Fibroblast of skin of right quadriceps (primary cell): ENCODE measurements around the gene OR2A25.

Experiments
- DNase-seq: peaks from one replicate; pipeline ENCODE4 v3.0.0-alpha.2; 2013

OR2A25 gene

DNA sequence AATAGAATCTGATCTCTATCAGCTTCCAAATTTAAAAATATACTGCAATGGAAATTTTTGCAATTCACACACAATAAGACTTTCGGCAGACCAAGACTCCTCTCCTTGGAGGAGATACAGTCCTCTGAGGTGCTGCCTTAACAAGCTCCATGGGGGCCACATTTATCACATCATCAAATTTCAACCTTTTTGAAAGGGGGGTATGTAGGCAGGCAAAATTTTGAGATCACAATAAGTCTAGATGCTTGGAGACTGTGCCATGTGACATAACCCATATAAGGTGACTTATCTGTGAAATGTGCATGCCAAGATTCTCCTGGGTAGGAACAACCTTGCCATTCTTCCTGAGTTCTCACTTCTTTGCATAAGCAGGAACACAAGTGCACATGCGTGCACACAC is 16.4 kb downstream of the OR2A25 start, which contains the start of gene OR2A12:
Gene OR2A12 (plus strand): TSS at position 301 of the 400 bp plus-strand sequence. CDS start 8,830 bp downstream, outside the sequence.
- DNase-seq, result no peak

DNA sequence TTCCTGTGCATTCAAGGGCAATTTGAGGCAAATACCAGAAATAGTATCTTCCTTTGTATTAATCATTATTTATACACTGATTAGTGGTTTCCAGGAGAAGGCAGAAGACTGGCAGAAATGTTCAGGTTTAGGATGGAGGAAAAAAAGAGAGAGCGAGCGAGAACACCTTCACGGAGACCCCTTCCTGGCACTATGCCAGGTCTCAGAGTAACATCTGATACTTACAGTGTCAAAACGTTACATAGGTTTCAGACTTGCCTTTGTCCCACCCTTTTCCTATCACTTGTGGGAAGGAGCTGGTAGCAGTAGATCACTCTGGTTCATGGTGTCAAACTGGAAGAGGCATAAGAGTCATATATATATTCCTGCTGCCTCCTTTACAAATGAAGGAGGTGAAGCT is 17.1 kb downstream of the OR2A25 start:
- DNase-seq, result no peak

DNA sequence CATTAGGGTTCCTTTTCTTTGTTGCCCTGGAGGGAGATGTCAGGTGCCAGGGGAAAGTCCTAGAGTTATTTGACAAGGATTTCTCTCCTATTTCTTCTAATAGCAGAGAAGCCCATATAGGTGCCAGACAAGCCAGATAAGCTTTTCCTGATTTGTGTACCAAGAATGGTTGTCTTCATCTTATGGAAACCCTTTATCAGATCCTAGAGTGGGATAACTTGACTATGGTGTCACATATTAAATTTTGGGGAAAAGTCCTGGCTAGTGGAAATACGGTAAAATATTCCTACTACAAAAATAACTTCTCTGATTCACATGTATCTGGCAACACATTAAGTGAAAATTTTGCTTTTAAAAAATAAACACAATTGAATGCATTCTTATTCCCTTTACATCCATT is 17.6 kb downstream of the OR2A25 start:
- DNase-seq, result no peak

DNA sequence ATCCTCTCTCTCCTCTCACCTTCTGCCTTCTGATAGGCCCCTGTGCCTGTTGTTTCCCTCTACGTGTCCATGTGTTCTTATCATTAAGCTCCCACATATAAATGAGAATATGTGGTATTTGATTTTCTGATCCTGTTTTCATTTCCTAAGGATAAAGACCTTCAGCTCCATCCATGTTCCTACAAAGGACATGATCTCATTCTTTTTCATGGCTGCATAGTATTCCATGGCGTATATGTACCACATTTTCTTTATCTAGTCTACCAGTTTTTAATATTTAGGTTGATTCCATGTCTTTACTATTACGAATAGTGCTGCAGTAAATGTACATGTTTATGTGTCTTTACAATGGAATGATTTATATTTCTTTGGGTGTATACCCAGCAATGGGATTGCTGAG is 21.1 kb downstream of the OR2A25 start:
- DNase-seq, result no peak

DNA sequence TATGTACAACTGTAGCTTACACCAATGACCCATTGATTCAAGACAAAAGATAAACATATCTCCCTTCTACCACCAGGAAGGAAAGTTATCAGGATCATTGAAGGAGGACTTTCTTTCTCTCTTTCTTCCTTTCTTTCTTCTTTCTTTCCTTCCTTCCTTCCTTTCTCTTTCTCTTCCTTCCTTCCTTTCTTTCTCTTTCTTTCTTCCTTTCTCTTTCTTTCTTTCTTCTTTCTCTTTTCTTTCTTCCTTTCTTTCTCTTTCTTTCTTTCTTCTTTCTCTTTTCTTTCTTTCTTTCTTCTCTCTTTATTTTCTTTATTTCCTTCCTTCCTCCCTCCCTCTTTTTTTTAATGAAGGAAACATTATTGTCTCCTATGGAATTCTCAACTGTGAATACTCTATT is 29.2 kb downstream of the OR2A25 start:
- DNase-seq, result no peak

DNA sequence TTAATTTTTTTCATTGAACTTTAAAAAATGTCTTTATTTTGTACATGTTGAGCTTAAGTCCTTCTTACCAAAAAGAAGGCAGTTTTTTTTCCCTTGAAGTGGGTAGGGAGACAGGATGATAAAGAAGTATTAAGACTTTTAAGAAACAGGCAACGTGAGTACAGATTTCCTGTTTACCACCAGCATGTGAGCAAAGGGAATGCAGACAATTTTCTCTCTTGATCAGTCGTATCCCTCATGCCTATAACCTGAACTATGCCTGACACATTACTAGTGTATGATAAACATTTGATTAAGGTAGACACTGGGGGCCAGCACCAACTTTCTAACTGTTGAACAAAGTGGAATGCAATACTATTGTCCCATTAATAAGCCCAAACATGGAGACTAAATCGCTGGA is 31.0 kb downstream of the OR2A25 start:
- no peak for DNase-seq

DNA sequence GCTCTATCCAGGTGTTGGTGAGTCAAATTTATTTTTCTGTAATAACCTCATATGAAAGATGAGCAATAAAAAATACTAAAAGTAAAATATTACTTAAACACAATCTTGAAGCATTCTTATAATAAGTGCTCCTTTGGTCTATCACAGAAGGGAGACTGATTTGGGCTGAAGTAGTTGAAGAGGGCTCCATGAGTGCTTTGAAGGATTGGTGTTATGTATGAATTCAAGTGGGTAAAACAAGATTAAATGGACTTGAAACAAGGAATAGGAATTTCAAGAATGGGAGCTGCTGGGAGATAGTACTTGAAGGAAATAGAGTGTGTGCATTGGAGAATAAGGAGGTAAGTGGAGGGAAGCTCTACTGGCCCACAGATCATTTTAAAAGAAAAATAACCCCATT is 32.4 kb downstream of the OR2A25 start:
- DNase-seq, result no peak

DNA sequence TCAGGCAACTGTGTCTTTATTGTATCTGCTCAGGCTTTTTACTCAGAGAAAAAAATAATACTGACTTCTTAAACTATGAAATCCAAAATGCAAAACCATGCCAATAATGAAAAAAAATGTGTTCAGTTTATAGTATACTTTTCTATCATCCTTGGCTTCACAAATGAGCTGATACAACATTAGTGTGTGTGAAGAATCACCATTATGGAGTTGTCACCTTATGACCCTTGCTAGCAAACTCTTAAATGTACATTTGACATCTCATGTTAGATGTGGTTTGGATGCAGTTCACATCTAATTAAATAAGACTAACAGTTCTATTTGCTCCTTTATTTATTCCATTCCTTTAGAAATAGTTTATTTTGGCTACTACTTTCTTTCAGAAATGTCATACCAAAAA is 35.6 kb downstream of the OR2A25 start:
- no peak for DNase-seq

DNA sequence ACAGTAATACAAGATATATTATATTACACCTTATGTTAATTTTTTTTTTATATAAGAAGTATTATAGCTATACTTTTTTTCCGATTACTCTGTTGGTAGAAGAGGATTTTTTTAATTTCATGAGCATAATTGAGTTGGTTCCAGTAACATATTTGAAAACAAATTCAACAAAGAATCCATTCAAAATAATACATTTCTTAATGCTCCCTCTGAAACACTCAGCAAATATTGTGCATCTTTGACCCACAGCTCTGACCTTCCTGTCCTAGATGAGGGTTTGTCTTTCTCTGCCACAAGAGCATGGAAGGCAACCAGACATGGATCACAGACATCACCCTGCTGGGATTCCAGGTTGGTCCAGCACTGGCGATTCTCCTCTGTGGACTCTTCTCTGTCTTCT is 39.7 kb downstream of the OR2A25 start, which contains the start of gene OR2A2:
Gene OR2A2 (plus strand): TSS at position 301 of the 400 bp plus-strand sequence. CDS start 0 bp downstream, at position 301.
- DNase-seq, result no peak

DNA sequence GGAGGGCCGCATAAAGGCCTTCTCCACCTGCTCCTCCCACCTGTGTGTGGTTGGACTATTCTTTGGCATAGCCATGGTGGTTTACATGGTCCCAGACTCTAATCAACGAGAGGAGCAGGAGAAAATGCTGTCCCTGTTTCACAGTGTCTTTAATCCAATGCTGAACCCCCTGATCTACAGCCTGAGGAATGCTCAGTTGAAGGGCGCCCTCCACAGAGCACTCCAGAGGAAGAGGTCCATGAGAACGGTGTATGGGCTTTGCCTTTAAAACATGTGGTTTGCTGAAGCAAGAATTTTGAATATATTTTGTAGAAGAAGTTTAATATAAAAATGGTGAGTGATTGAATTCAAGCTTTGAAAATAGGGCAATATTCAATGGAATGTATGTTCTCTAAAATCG is 40.7 kb downstream of the OR2A25 start:
- DNase-seq, result no peak

DNA sequence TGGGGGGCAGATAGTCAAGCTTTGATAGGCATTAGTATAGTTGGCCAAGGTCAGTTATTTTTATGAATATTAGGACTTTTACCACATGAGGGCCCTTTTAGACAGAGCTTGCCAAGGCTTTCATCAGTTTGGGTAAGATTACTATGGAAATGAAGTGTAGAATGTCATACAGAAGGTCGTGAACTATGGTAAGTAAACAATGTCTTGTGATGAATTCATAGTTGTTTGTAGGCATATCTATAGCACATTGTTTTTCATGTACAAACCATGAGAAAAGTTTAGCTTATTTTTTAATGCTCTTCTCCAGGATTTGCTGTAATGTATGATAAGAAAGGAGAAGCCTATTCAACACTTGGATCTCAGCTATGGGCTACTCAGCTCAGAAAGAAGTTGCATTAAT is 44.0 kb downstream of the OR2A25 start:
- no peak for DNase-seq

DNA sequence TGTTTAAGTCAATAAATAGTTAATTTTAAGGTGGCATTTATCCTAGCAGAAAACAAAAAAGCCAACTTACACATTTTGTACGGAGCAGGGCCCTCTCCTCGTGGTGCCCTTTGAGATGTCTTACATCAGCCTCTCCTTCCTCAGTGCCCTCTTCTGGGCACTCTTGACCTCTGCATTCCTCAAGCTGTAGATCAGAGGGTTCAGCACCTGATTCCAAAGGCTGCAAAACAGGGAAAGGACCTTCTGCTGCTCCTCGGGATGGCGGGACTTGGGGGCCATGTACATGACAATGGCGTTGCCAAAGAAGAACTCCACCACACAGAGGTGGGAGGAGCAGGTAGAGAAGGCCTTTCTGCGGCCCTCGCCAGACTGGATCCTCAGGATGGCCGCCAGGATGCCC is 48.7 kb downstream of the OR2A25 start:
- no peak for DNase-seq

DNA sequence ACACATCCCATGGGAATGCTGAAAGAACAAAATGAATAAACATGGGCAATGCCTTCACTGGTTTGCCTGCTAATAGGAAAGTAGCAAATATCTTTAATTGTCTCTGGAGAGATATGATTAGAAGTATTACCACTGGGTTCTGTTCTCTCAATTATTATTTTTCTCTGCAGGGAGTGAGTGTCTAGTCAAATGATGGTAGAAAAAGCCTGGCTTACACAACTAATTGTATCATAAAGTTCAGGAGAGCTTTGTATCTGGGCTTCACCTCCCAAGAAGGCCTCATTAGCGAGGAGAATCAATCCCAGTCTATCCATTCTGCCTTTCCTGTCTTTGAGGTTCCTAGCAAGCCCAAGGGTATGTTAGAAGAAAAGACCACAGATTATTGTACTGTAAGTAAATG is 53.3 kb downstream of the OR2A25 start, which contains the start of gene OR2A14:
Gene OR2A14 (plus strand): TSS at position 301 of the 400 bp plus-strand sequence. CDS start 5,937 bp downstream, outside the sequence.
- DNase-seq, result no peak
